Measurements from ENCODE around the gene PTGFR. TPM values are rescaled to one million over a fixed set of nuclear protein-coding genes. Genes with fewer than 3 reads are reported as not detected.

PTGFR gene
- total RNA-seq, 4 donors from 2014 or later, result 1.8 to 14.9 (median 5.1) TPM

GRCh38 chr1:78468521-78468920 is 22.3 kb upstream of the PTGFR start:
- WGBS, 2 donors, result 57 to 67% methylated on average over 1 of the region's 1 CpG
- H3K4me3 ChIP-seq (ENCODE audit: low read depth, poor library complexity, severe bottlenecking), result no peak overlapping the region
- TF ChIP-seq CTCF (IDR thresholded peaks at IDR 0.05) (no peak), POLR2A (IDR thresholded peaks at IDR 0.05) (no peak)

GRCh38 chr1:78469576-78469975 is 21.2 kb upstream of the PTGFR start:
- intact Hi-C loops (cut with DNase I; ENCODE audit: low total_unique reads), result no loop called here
- TF ChIP-seq CTCF (IDR thresholded peaks at IDR 0.05), result no peak
- no peak for TF ChIP-seq POLR2A (IDR thresholded peaks at IDR 0.05)
- no peak for DNase-seq (ENCODE audit: low spot score in 2 of 2)
- no peak overlapping the region for H3K4me3 ChIP-seq (ENCODE audit: low read depth, poor library complexity, severe bottlenecking)
- 70 to 71% methylated on average over 1 of the region's 1 CpG for WGBS, 2 donors

More at GRCh38 chr1:78468521-78468920, 22.3 kb upstream of the PTGFR start:
- no peak for DNase-seq (ENCODE audit: low spot score in 2 of 2)
- intact Hi-C loops (cut with DNase I; ENCODE audit: low total_unique reads), result no loop called here

GRCh38 chr1:78471890-78472620 is 18.7 kb upstream of the PTGFR start:
- 46 to 68% methylated on average over 2 of the region's 2 CpGs for WGBS, 2 donors
- H3K4me3 ChIP-seq (ENCODE audit: low read depth, poor library complexity, severe bottlenecking), result no peak overlapping the region
- no peak for DNase-seq (ENCODE audit: low spot score in 2 of 2)
- TF ChIP-seq POLR2A (IDR thresholded peaks at IDR 0.05) (no peak), CTCF (IDR thresholded peaks at IDR 0.05) (no peak)
- intact Hi-C loops (cut with DNase I; ENCODE audit: low total_unique reads), result no loop called here

- WGBS, 2 donors, result 79 to 92% methylated on average over 2 of the region's 2 CpGs
- intact Hi-C loops (cut with DNase I; ENCODE audit: low total_unique reads), result no loop called here
- H3K4me3 ChIP-seq (ENCODE audit: low read depth, poor library complexity, severe bottlenecking), result no peak overlapping the region
- TF ChIP-seq CTCF (IDR thresholded peaks at IDR 0.05) (no peak), POLR2A (IDR thresholded peaks at IDR 0.05) (no peak)
- no peak for DNase-seq (ENCODE audit: low spot score in 2 of 2)
These were observed 17.8 kb upstream of the PTGFR start for GRCh38 chr1:78472851-78473496.

- intact Hi-C loops (cut with DNase I; ENCODE audit: low total_unique reads), result no loop called here
- TF ChIP-seq CTCF (IDR thresholded peaks at IDR 0.05) (no peak), POLR2A (IDR thresholded peaks at IDR 0.05) (no peak)
- H3K4me3 ChIP-seq (ENCODE audit: low read depth, poor library complexity, severe bottlenecking), result no peak overlapping the region
- DNase-seq (ENCODE audit: low spot score in 2 of 2), result no peak
These were observed 16.7 kb upstream of the PTGFR start for GRCh38 chr1:78474092-78474491.

Measured in lower leg skin (tissue), 4 donors.